Upper lobe of left lung (tissue), 6 donors: ENCODE data around the gene DHX8. TPM values are rescaled to one million over a fixed set of nuclear protein-coding genes. Genes with fewer than 3 reads are reported as not detected.
"Not testable (repeated sequence)": the region's sequence is repeated elsewhere in the genome, so short reads cannot be mapped to it uniquely, and the experiment has no call there.

Experiments used
- ATAC-seq, 2 donors: fragments of 200-7000 bp; cut with Tn5 transposase; one replicate each; pipeline ENCODE4 v1.9.1; 2022; ENCODE audit warnings: mild to moderate bottlenecking in 2 of 2, moderate library complexity in 2 of 2; ENCODE audit not compliant: low FRiP score in 2 of 2
- DNase-seq, 2 donors: peaks; one replicate each; pipeline ENCODE4 v3.0.0-alpha.2; 2019 to 2020
- H3K27ac ChIP-seq, 4 donors: fragments of 200-600 bp; sonication (generic); one replicate each; pipeline ENCODE4 v1.5.1; 2016 to 2019
- H3K27me3 ChIP-seq, 4 donors: fragments of 200-600 bp; sonication (generic); one replicate each; pipeline ENCODE4 v1.5.1; 2017 to 2019
- H3K36me3 ChIP-seq, 4 donors: fragments of 200-600 bp; sonication (generic); one replicate each; pipeline ENCODE4 v1.5.1; 2016 to 2019
- H3K4me1 ChIP-seq, 4 donors: fragments of 200-600 bp; sonication (generic); one replicate each; pipeline ENCODE4 v1.5.1; 2018 to 2019
- H3K4me3 ChIP-seq, 4 donors: fragments of 200-600 bp; sonication (generic); one replicate each; pipeline ENCODE4 v1.5.1; 2017 to 2019; ENCODE audit warnings: mild to moderate bottlenecking in 2 of 4, moderate library complexity in 1 of 4
- H3K9me3 ChIP-seq, 4 donors: fragments of 200-600 bp; sonication (generic); one replicate each; pipeline ENCODE4 v1.5.1; 2018 to 2019
- CTCF ChIP-seq, 6 experiments: fragments of 450-650 bp in 4 of 6; fragments of 200-600 bp in 2 of 6; sonication (generic) in 2 of 6; IDR thresholded peaks; one replicate each; pipeline ENCODE4 v1.5.1; 2016 to 2019; ENCODE audit warnings: antibody characterized with exemption in 6 of 6
- EP300 ChIP-seq, 4 donors: sonication (generic); formaldehyde crosslinking; IDR thresholded peaks; one replicate each; pipeline ENCODE4 v1.5.1; 2017; ENCODE audit warnings: antibody characterized with exemption in 4 of 4, control low read depth in 2 of 4
- POLR2A ChIP-seq, 4 donors: fragments of 450-650 bp; IDR thresholded peaks; one replicate each; pipeline ENCODE4 v1.5.1; 2016 to 2017; ENCODE audit warnings: antibody characterized with exemption in 4 of 4, mild to moderate bottlenecking in 2 of 4
- POLR2AphosphoS5 ChIP-seq, 2 donors: sonication (generic); formaldehyde crosslinking; IDR thresholded peaks; one replicate each; pipeline ENCODE4 v1.5.1; 2017; ENCODE audit warnings: antibody characterized with exemption in 2 of 2
- WGBS, 2 donors: methylation state at CpG; one replicate each; pipeline ENCODE4 v1.1.5; 2017 to 2018; 5-methylcytosine and 5-hydroxymethylcytosine counted together
- total RNA-seq, 6 donors: library from RNA; depleted of rRNA in 4 of 6; stranded (reverse); fragments of >200 nt in 4 of 6; gene quantifications; one replicate each; pipeline versions ENCODE4 v1.1.0 to v1.2.1, GENCODE V29; 2016 to 2021
- donor health status: DM: no; HTN: no; CAD: no; lungs with moderate emphysema.
- donor health status: DM: no; HTN: yes; CAD: no; lungs with severe emphysema.

The DHX8 gene
- total RNA-seq, 6 donors from 2014 or later = 23.1 to 54.0 (median 41.3) TPM

GRCh38 chr17:43475494-43476089, 8.2 kb upstream of the DHX8 start:
- Histone ChIP-seq H3K36me3 (no peaks in the 10 kb centered on the region), H3K27me3 (no peaks in the 10 kb centered on the region), H3K4me3 (no peak overlapping the region), H3K4me1 (no peaks in the 10 kb centered on the region), H3K27ac (no peak overlapping the region), H3K9me3 (no peaks in the 10 kb centered on the region)
- no peak for DNase-seq
- ATAC-seq = no peak
- TF ChIP-seq CTCF (IDR thresholded peaks at IDR 0.05) (no peak), EP300 (IDR thresholded peaks at IDR 0.05) (no peak), POLR2A (IDR thresholded peaks at IDR 0.05) (no peak), POLR2AphosphoS5 (IDR thresholded peaks at IDR 0.05) (no peak)
- 89 to 91% methylated on average over 9 to 11 of the region's 11 CpGs for WGBS, 2 donors

GRCh38 chr17:43476306-43476705, 7.5 kb upstream of the DHX8 start:
- H3K4me3 ChIP-seq, H3K27ac ChIP-seq, H3K4me1 ChIP-seq, H3K9me3 ChIP-seq, H3K36me3 ChIP-seq, ATAC-seq, H3K27me3 ChIP-seq: not testable (repeated sequence)
- WGBS, 2 donors = 89% methylated on average over 6 to 9 of the region's 9 CpGs
- DNase-seq = peak in 1 of 2 donors; percentile 44

GRCh38 chr17:43477832-43478634, 5.7 kb upstream of the DHX8 start:
- Histone ChIP-seq H3K36me3 (no peaks in the 10 kb centered on the region), H3K9me3 (no peaks in the 10 kb centered on the region), H3K4me3 (no peak overlapping the region), H3K4me1 (peaks cover 1 to 5% (median 3%) of the 10 kb centered on the region in 4 donors), H3K27ac (no peak overlapping the region), H3K27me3 (no peaks in the 10 kb centered on the region)
- WGBS, 2 donors = 71 to 72% methylated on average over 8 to 9 of the region's 9 CpGs
- TF ChIP-seq EP300 (IDR thresholded peaks at IDR 0.05) = no peak
- no peak for TF ChIP-seq POLR2AphosphoS5 (IDR thresholded peaks at IDR 0.05)
- TF ChIP-seq CTCF (IDR thresholded peaks at IDR 0.05) = no peak
- no peak for TF ChIP-seq POLR2A (IDR thresholded peaks at IDR 0.05)
- DNase-seq (no peak), ATAC-seq (peak in 1 of 2 donors; percentile 34)

- H3K27me3 ChIP-seq = no peaks in the 10 kb centered on the region
- no peak overlapping the region for H3K27ac ChIP-seq
- peaks cover 11 to 15% (median 14%) of the 10 kb centered on the region in 4 donors for H3K4me1 ChIP-seq
- no peak for ATAC-seq
- no peaks in the 10 kb centered on the region for H3K9me3 ChIP-seq
- H3K36me3 ChIP-seq = no peaks in the 10 kb centered on the region
- 86 to 95% methylated on average over 3 of the region's 3 CpGs for WGBS, 2 donors
- DNase-seq = no peak
- no peak overlapping the region for H3K4me3 ChIP-seq
- no peak for TF ChIP-seq CTCF (IDR thresholded peaks at IDR 0.05)
- TF ChIP-seq POLR2A (IDR thresholded peaks at IDR 0.05) = no peak
- TF ChIP-seq POLR2AphosphoS5 (IDR thresholded peaks at IDR 0.05) = no peak
- TF ChIP-seq EP300 (IDR thresholded peaks at IDR 0.05) = no peak
These were observed 3.8 kb upstream of the DHX8 start for GRCh38 chr17:43479948-43480347.

- Histone ChIP-seq H3K27me3 (no peaks in the 10 kb centered on the region), H3K27ac (peak overlapping the region in 3 of 4 donors; percentile 86 to 88 (median 88)), H3K9me3 (no peaks in the 10 kb centered on the region), H3K36me3 (no peaks in the 10 kb centered on the region), H3K4me3 (no peak overlapping the region), H3K4me1 (peaks cover 24 to 31% (median 29%) of the 10 kb centered on the region in 4 donors)
- 87 to 93% methylated on average over 9 to 11 of the region's 11 CpGs for WGBS, 2 donors
- no peak for ATAC-seq
- no peak for DNase-seq
- TF ChIP-seq POLR2AphosphoS5 (IDR thresholded peaks at IDR 0.05) (no peak), CTCF (IDR thresholded peaks at IDR 0.05) (no peak), EP300 (IDR thresholded peaks at IDR 0.05) (no peak), POLR2A (IDR thresholded peaks at IDR 0.05) (no peak)
These were observed 1.4 kb upstream of the DHX8 start for GRCh38 chr17:43482103-43483012.
